ENCODE measurements around the gene S100A6.
"Not testable (repeated sequence)": the region's sequence is repeated elsewhere in the genome, so short reads cannot be mapped to it uniquely, and the experiment has no call there.

S100A6 gene

GRCh38 chr1:153526132-153526543 lies 9.7 kb downstream of the S100A6 start:
- no peak for DNase-seq

DNA sequence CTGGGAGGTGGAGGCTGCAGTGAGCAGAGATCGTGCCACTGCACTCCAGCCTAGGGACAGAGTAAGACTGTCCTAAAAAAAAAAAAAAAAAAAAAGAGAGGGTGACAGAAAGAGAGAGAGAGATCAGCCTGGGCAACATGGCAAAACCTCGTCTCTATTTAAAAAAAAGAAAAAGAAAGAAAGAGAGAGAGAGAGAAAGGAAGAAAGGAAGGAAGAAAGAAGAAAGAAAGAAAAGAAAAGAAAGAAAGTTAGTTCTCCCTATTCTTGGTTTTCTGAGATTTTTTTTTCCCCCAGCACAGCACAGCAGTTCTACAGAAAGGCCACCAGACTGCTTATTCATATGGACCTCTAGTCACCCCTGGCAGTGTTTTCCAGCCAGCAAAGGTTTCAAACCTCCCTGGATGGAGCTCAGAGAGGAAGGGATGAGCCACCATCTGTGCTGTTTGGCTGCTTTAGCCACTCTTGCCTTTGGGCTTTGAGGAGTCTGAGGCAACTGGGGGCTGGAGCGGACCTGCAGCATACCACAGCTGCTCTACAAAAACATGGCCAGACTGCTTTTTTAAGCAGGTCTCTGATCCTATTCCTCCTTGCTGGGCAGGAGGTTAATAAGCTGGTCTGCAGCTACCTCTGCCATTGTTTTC lies 10.6 kb downstream of the S100A6 start:
- no peak for DNase-seq

- DNase-seq = not testable (repeated sequence)
Observed at GRCh38 chr1:153522353-153523048, 13.3 kb downstream of the S100A6 start.

- not testable (repeated sequence) for DNase-seq
Observed at GRCh38 chr1:153521808-153522207, 14.0 kb downstream of the S100A6 start.

DNA sequence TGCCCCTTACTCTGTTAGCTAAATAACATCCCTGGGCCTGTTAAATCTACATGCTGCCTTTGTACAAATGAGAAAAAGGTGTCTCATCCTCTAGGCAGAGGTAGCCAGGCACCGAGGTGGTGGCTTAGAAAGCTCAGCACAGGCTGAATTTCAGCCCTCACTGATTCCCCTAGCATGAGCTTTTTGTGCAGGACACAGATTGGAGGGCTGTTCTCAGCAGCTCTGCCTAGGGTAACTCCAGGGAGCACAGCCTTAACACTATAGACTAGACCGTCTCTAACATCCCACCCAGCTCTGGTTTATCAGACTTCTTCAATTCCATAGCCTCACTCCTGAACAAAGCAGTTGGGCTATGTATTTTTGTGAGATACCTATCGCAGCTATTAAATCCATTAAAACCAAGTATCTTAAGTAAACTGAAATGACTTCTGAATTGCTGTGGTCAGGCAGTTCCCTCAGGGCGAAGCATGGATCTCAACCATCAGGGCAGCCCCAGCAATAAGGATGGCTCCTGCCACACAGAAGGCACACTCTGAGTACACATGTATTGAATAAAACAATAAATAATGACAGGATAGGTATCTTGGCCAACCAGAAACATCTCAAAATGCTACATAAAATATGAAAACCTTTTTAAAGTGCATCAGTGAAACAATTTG lies 14.8 kb downstream of the S100A6 start:
- DNase-seq = no peak

DNA sequence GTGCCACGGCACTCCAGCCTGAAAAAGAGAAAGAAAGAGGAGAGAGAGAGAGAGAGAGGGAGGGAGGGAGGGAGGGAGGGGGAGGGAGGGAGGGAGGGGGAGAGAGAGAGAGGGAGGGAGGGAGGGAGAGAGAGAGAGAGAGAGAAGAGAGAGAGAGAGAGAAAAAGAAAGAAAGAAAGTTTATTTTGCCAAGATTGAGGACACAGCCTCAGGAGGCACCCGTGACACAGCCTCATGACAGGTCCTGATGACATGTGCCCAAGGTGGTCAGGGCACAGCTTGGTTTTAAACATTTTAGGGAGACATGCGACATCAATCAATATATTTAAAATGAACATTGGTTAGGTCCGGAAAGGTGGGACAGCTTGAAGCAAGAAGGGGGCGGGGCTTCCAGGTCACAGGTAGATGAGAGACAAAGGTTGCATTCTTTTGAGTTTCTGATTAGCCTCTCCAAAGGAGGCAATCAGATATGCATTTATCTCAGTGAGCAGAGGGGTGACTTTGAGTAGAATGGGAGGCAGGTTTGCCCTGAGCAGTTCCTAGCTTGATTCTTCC lies 15.6 kb downstream of the S100A6 start:
- not testable (repeated sequence) for DNase-seq

GRCh38 chr1:153519242-153519641 lies 16.5 kb downstream of the S100A6 start:
- no peak for DNase-seq

GRCh38 chr1:153515504-153516394 lies 20.0 kb downstream of the S100A6 start:
- no peak for DNase-seq

DNA sequence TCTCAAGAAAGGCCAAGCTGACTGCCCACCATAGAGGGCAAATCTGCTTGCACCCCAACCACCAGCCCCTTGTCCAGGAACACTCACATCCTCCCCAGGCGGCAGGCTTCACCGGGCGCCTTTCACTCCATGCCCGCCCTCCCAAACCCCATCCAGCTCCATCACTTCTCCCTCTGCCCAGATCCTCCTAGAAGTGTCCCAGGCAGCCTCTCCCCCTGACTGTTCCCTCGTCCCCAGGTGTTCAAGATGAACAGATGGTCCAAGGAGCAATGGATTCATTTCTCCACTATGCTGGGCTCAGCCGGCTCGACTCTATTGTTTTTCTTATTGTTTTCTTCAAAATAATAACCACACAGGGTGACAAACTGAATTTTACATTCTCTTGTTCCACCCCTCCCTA lies 22.1 kb downstream of the S100A6 start:
- no peak for DNase-seq

GRCh38 chr1:153513023-153513422 lies 22.8 kb downstream of the S100A6 start:
- DNase-seq = no peak

- DNase-seq = peak; percentile 70
Observed at GRCh38 chr1:153510984-153511410, 24.8 kb downstream of the S100A6 start.

- DNase-seq = peak; percentile 60
Observed at GRCh38 chr1:153509729-153510354, 25.9 kb downstream of the S100A6 start.

DNA sequence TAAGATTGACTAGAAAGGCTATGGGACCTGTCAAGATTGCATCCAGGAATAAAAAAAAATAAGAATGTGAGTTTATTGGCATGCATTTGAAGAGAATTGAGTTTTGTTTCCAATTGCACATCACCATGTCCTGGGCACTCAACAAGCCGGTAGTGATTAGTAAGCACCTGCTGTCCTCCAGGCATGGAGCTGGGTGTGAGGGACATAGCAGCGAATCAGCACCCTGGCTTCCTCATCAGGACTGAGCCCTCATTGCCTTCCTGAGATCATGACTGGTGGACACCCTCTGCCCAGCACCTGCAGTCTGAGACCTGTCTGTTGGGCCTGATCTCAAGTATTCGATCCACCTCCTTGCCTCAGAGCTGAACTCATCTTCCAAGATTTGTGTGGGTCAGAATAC lies 26.8 kb downstream of the S100A6 start:
- no peak for DNase-seq

DNA sequence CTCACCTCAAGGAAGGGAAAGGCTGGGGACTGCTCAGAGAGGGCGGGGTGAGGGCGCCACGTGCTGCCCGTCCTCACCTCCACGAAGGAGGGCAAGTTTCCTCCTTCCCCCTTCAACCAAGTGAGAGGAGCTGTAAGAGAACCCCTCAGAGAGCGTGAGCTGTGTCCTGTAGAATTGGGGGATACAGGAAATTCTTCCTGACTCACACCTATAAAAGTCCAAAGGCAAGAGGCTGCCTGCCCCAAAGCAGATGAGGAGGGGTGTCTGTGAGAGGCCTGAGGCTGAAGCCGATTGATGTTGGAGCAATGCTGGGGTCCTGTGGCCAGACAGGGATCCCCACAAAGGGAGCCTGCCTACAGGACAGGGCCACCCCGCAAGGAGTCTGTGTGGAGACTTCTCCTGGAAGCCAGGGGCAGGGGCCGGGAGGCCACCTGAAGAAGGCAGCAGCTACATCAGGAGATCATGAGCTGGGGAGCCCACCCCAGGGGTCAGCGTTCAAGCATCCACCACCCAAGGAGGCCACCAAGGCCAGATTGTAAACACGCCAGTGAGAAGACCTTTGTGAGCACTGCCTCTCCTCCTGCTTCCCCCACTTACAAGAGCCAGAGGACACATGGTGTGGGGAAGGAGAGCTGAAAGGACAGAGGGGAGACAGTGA lies 27.7 kb downstream of the S100A6 start:
- no peak for DNase-seq

DNA sequence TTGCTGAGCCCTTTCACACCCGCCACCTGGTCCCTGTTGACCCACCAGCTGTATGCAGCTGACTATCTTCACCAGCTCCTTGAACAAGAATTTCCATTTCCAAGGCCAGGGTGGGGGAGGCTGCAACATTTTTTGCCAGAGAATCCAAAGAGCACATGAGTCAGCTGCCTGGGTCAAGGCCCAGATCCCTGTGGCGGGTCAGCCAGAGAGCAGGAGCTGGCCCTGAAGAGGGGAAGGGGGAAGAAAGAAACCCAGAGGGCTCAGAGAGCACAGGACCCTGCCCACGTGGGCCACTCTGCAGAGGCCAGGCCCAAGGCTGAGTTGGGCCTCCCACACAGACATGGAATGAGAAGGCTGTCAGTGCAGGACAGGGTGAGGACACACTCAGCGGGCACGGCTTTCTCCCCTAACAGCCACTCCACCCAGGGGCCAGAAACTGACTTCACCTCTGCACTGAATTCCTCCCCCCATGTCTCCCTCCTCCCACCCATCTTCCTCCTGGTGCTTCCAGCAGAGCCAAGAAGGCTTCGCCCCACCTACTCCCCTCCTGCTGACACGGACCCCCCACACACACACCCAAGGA lies 28.9 kb downstream of the S100A6 start:
- DNase-seq = no peak

DNA sequence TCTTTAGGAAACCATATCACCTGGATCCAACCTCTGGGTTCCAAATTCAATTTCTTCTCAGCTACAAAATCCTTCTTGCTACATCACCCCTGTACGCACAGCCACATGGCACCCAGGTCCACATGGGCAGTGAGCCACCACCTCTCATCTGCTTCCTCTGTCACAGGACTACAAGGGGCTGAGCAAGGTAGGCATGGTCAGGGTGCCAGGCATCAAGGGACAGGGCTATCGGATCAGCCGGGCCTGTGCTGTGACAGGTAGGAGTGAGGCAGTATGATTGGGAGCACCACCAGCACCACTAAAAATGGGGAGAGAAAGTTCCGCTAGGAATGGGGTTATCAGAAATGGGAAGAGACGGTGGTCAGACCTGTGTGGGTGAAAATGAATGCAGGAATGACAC lies 29.4 kb downstream of the S100A6 start:
- DNase-seq = no peak

DNA sequence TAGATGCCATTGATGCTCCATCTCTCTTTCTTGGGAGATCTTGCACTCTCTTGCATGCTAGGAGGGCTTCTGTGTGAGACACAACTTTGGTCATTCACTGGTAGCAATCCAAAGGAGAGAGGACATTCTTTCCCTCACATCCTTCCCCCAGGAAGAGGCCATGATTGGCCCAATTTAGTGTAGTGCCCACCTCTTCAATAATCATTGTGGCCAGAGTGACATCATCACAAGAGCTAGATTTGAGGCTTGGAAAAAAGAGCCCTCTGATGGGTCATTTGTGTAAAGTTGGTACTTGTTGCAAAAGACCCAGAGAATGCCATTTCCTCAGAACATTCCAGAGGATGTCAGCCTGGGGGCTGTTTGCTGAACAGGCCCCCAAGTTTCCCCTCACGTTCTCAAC lies 30.2 kb downstream of the S100A6 start:
- DNase-seq = no peak

GRCh38 chr1:153503766-153504165 lies 32.0 kb downstream of the S100A6 start:
- DNase-seq = no peak

DNA sequence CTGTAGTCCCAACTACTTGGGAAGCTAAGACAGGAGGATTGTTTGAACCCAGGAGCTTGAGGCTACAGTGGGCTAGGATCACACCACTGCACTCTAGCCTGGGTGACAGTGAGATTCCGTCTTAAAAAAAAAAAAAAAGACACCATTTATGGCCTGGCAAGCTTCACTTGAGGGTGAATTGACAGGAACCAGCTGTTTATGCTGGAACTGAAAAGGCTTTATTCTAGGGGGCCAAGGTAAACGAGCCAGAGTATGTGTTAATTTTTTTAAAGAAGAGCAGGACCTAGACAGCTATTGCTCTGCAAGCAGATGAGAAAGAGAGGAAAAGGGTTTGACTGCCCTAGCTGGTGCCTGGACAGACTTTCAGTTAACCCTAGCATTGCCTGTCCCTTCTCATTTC lies 37.0 kb downstream of the S100A6 start:
- DNase-seq = no peak

DNA sequence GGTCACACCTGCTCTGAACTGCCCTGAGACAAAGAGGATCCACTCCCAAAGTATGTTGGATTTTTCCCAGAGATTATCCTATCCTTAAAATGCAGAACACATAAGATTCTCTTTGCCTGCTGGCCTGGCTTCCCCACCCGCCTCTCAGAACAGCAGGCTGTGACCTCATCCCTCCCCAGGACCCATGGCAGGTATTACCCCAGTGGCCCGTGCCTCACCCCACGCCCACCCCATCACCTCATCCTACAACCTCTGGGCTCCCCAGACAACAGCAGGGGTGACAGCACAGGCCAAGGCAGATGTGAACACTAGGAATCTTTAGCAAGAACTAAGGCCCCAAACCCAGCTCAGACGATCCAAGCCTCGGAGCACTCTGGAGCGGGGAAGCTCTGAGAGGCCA lies 40.3 kb downstream of the S100A6 start:
- DNase-seq = no peak

DNA sequence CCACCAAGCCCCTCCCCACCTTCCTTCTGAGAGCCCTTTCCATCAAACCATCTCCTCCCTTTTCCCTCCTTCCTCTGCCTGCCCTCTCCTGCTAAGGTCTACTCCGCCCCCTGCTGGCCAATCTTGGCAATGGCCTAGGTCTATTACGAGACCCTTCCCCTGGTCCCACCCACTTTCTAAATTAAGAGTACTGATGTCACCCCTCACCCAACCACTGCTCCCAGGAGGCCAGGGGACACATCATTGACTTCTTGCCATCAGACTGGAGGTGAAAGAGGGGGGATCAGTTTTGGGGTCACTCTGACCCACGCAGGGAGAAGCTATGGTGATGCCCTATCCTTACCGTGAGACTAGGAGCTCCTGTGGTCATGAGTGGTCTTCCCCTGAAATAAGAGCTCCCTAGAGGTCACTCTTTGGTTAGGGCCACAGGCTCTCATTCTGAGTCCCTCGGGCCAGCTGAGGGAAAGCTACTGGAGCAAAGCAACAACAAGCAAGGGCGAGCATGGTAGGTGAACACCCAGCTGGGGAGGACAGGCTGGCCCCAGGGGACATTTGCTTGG lies 40.7 kb downstream of the S100A6 start:
- peak; percentile 63 for DNase-seq
